H9 (cell line): ENCODE measurements around the gene CAMTA1. TPM values are rescaled to one million over a fixed set of nuclear protein-coding genes. Genes with fewer than 3 reads are reported as not detected.
A peak's percentile ranks its signal among the peaks of the same experiment; 100 is the strongest.

ENCODE experiments used
- DNase-seq: peaks from one replicate; pipeline ENCODE4 v3.0.0-alpha.2; 2017
- H2AFZ ChIP-seq: one replicate; pipeline ENCODE4 v1.6.1; 2013; ENCODE audit warnings: mild to moderate bottlenecking, low read length, control low read depth, moderate library complexity
- H2AK5ac ChIP-seq: 2 replicates; pipeline ENCODE4 v1.6.1; 2013; ENCODE audit warnings: low read length, control low read depth, mixed read lengths; ENCODE audit not compliant: insufficient read length
- H2BK120ac ChIP-seq: one replicate; pipeline ENCODE4 v1.6.1; 2013; ENCODE audit warnings: low read depth, mild to moderate bottlenecking, low read length, control low read depth, inconsistent platforms; ENCODE audit not compliant: poor library complexity, severe bottlenecking
- H2BK12ac ChIP-seq: 2 replicates; pipeline ENCODE4 v1.6.1; 2013; ENCODE audit warnings: low read length, control low read depth, mixed read lengths, low read depth; ENCODE audit not compliant: insufficient read length
- H2BK15ac ChIP-seq: 2 replicates; pipeline ENCODE4 v1.6.1; 2013; ENCODE audit warnings: low read depth, low read length, control low read depth
- H2BK20ac ChIP-seq: one replicate; pipeline ENCODE4 v1.6.1; 2013; ENCODE audit warnings: low read depth, mild to moderate bottlenecking, low read length, control low read depth, inconsistent platforms; ENCODE audit not compliant: poor library complexity, severe bottlenecking
- H2BK5ac ChIP-seq: 2 replicates; pipeline ENCODE4 v1.6.1; 2013; ENCODE audit warnings: low read length, control low read depth, mixed read lengths; ENCODE audit not compliant: insufficient read length
- H3K14ac ChIP-seq: 2 replicates; pipeline ENCODE4 v1.6.1; 2013; ENCODE audit warnings: low read length, control low read depth; ENCODE audit not compliant: insufficient read depth
- H3K18ac ChIP-seq: 2 replicates; pipeline ENCODE4 v1.6.1; 2013; ENCODE audit warnings: low read depth, mild to moderate bottlenecking, mixed read lengths, low read length, control low read depth; ENCODE audit not compliant: insufficient read length
- H3K23ac ChIP-seq: 2 replicates; pipeline ENCODE4 v1.6.1; 2013; ENCODE audit warnings: low read length, control low read depth, mixed read lengths, low read depth; ENCODE audit not compliant: insufficient read length
- H3K23me2 ChIP-seq: 2 replicates; pipeline ENCODE4 v1.6.1; 2013; ENCODE audit warnings: low read depth, mild to moderate bottlenecking, mixed read lengths, low read length, control low read depth; ENCODE audit not compliant: insufficient read length, poor library complexity, severe bottlenecking
- H3K27ac ChIP-seq: 2 replicates; pipeline ENCODE4 v1.5.1; 2013; ENCODE audit warnings: low read length, control low read depth, mixed read lengths, low read depth; ENCODE audit not compliant: insufficient read length
- H3K27me3 ChIP-seq: 2 replicates; pipeline ENCODE4 v1.6.1; 2013; ENCODE audit warnings: low read length, control low read depth, inconsistent platforms; ENCODE audit not compliant: insufficient read depth
- H3K4ac ChIP-seq: 2 replicates; pipeline ENCODE4 v1.6.1; 2013; ENCODE audit warnings: low read depth, mild to moderate bottlenecking, control low read depth, inconsistent platforms, low read length, moderate library complexity
- H3K4me1 ChIP-seq: 2 replicates; pipeline ENCODE4 v1.6.1; 2013; ENCODE audit warnings: low read length, control low read depth, inconsistent platforms; ENCODE audit not compliant: insufficient read depth
- H3K4me2 ChIP-seq: 2 replicates; pipeline ENCODE4 v1.6.1; 2013; ENCODE audit warnings: low read length, control low read depth, mixed read lengths; ENCODE audit not compliant: insufficient read length, insufficient read depth
- H3K56ac ChIP-seq: 2 replicates; pipeline ENCODE4 v1.6.1; 2013; ENCODE audit warnings: low read depth, mild to moderate bottlenecking, mixed read lengths, low read length, control low read depth; ENCODE audit not compliant: insufficient read length
- H3K79me1 ChIP-seq: 2 replicates; pipeline ENCODE4 v1.6.1; 2013; ENCODE audit warnings: low read depth, mild to moderate bottlenecking, moderate library complexity, low read length, control low read depth, inconsistent platforms; ENCODE audit not compliant: insufficient read depth, poor library complexity, severe bottlenecking
- H3K79me2 ChIP-seq: 2 replicates; pipeline ENCODE4 v1.6.1; 2013; ENCODE audit warnings: low read length, control low read depth, inconsistent platforms; ENCODE audit not compliant: insufficient read depth
- H3K9ac ChIP-seq: 2 replicates; pipeline ENCODE4 v1.6.1; 2013; ENCODE audit warnings: low read length, control low read depth, mixed read lengths; ENCODE audit not compliant: insufficient read length; ENCODE audit errors: extremely low read depth
- H3K9me3 ChIP-seq: one replicate; pipeline ENCODE4 v1.6.1; 2013; ENCODE audit warnings: low read depth, low read length, inconsistent platforms; ENCODE audit not compliant: control insufficient read depth
- H3T11ph ChIP-seq: one replicate; pipeline ENCODE4 v1.6.1; 2013; ENCODE audit warnings: mild to moderate bottlenecking, low read length, control low read depth, inconsistent platforms
- H4K20me1 ChIP-seq: one replicate; pipeline ENCODE4 v1.6.1; 2013; ENCODE audit not compliant: control insufficient read depth, insufficient read length, insufficient read depth
- H4K5ac ChIP-seq: 2 replicates; pipeline ENCODE4 v1.6.1; 2013; ENCODE audit warnings: low read depth, mild to moderate bottlenecking, mixed read lengths, low read length, control low read depth; ENCODE audit not compliant: insufficient read length
- H4K8ac ChIP-seq: replicated peaks from 2 replicates; pipeline ENCODE4 v1.6.1; 2013; ENCODE audit warnings: low read length, control low read depth, mixed read lengths, low read depth; ENCODE audit not compliant: insufficient read length
- H4K91ac ChIP-seq: 2 replicates; pipeline ENCODE4 v1.6.1; 2013; ENCODE audit warnings: low read depth, mild to moderate bottlenecking, moderate library complexity, mixed read lengths, low read length, control low read depth; ENCODE audit not compliant: insufficient read length
- H3K27ac Mint-ChIP-seq, 3 experiments: 2 replicates in 2 of 3; 3 replicates in 1 of 3; pipeline ENCODE4 v1.8.0; 2020 to 2021; ENCODE audit warnings: mixed read lengths in 3 of 3, mild to moderate bottlenecking in 1 of 3, moderate library complexity in 1 of 3
- H3K27me3 Mint-ChIP-seq: 2 replicates; pipeline ENCODE4 v1.8.0; 2021; ENCODE audit warnings: low read depth, mild to moderate bottlenecking, moderate library complexity, mixed read lengths
- H3K36me3 Mint-ChIP-seq, 3 experiments: 2 replicates in 2 of 3; 3 replicates in 1 of 3; pipeline ENCODE4 v1.8.0; 2020 to 2021; ENCODE audit warnings: low read depth in 3 of 3, mixed read lengths in 3 of 3; ENCODE audit not compliant: insufficient read depth in 1 of 3
- H3K4me1 Mint-ChIP-seq, 2 experiments: 2 replicates each; pipeline ENCODE4 v1.8.0; 2020; ENCODE audit warnings: mixed read lengths in 2 of 2
- H3K4me3 Mint-ChIP-seq, 2 experiments: 2 replicates in 1 of 2; 3 replicates in 1 of 2; pipeline ENCODE4 v1.8.0; 2020 to 2021; ENCODE audit warnings: mild to moderate bottlenecking in 2 of 2, mixed read lengths in 2 of 2, moderate library complexity in 1 of 2
- H3K9me3 Mint-ChIP-seq, 2 experiments: 2 replicates in 1 of 2; 3 replicates in 1 of 2; pipeline ENCODE4 v1.8.0; 2020; ENCODE audit warnings: mild to moderate bottlenecking in 2 of 2, mixed read lengths in 2 of 2, moderate library complexity in 1 of 2
- WGBS: extraction: QIAGEN DNeasy Blood & Tissue Kit; methylation state at CpG from one replicate; pipeline ENCODE4 v1.1.7; 2013; ENCODE audit warnings: missing lambda C conversion rate, low lambda C conversion rate, mixed read lengths; ENCODE audit not compliant: insufficient read length; ENCODE audit errors: extremely low coverage; 5-methylcytosine and 5-hydroxymethylcytosine counted together
- total RNA-seq: library from RNA; stranded (reverse); gene quantifications from 2 replicates; pipeline ENCODE4 v1.2.1, GENCODE V29; 2021
- TF ChIP-seq, protein P1 (sequence below): fragments of 200-600 bp; sonication (generic); conservative IDR thresholded peaks from 3 replicates; pipeline ENCODE4 v1.8.0; 2021; ENCODE audit warnings: antibody characterized with exemption, mild to moderate bottlenecking

CAMTA1 gene
- total RNA-seq, 1 experiment from 2014 or later, result 115 TPM

DNA sequence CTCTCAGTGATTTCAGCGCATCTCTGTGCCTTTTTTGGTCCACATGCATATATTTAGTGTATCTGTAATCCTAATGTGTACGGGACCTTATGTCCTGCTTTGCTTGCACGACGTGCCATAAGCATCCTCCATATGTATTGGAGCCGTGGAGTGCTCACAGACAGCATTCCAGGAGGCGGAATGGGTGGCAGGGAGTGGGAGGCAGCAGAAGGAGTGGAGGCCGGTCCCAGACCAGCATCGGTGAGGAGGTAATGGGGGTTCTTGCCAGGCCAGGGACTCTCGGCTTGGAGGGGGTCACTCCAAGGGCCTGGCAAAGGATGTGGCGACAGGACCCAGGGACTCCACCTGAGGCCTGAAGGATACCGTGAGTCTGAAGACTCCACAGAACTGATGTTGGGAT lies 185.0 kb downstream of the CAMTA1 start:
- Histone ChIP-seq H2BK20ac (no peak overlapping the region), H2BK15ac (no peak overlapping the region), H3K79me2 (no peaks in the 10 kb centered on the region), H4K5ac (no peak overlapping the region), H2BK12ac (no peak overlapping the region), H3T11ph (no peak overlapping the region), H3K4me2 (no peak overlapping the region), H3K4ac (no peak overlapping the region), H3K23me2 (no peaks in the 10 kb centered on the region), H3K27ac (no peak overlapping the region), H3K4me1 (no peaks in the 10 kb centered on the region), H2BK5ac (no peak overlapping the region), H3K79me1 (no peaks in the 10 kb centered on the region), H4K91ac (no peak overlapping the region), H4K8ac (peak overlapping the region; percentile 40), H3K18ac (no peak overlapping the region), H3K27me3 (no peaks in the 10 kb centered on the region), H3K56ac (no peak overlapping the region), H2AK5ac (no peak overlapping the region), H3K23ac (no peak overlapping the region), H3K9me3 (no peaks in the 10 kb centered on the region), H3K14ac (no peak overlapping the region), H4K20me1 (no peaks in the 10 kb centered on the region), H2AFZ (no peak overlapping the region), H2BK120ac (no peak overlapping the region), H3K9ac (no peak overlapping the region)
- Mint-ChIP-seq H3K27ac (no peak overlapping the region; a peak in 1 of 7 replicates), H3K4me1 (peaks cover 24 to 40% of the 10 kb centered on the region in 2 experiments), H3K9me3 (peaks cover 0 to 1% of the 10 kb centered on the region in 2 experiments; a peak in 2 of 5 replicates), H3K36me3 (peaks cover 0 to 3% (median under 1%) of the 10 kb centered on the region in 3 experiments; a peak in 3 of 7 replicates), H3K4me3 (no peak overlapping the region), H3K27me3 (peaks cover 3% of the 10 kb centered on the region)
- TF ChIP-seq, protein P1, sequence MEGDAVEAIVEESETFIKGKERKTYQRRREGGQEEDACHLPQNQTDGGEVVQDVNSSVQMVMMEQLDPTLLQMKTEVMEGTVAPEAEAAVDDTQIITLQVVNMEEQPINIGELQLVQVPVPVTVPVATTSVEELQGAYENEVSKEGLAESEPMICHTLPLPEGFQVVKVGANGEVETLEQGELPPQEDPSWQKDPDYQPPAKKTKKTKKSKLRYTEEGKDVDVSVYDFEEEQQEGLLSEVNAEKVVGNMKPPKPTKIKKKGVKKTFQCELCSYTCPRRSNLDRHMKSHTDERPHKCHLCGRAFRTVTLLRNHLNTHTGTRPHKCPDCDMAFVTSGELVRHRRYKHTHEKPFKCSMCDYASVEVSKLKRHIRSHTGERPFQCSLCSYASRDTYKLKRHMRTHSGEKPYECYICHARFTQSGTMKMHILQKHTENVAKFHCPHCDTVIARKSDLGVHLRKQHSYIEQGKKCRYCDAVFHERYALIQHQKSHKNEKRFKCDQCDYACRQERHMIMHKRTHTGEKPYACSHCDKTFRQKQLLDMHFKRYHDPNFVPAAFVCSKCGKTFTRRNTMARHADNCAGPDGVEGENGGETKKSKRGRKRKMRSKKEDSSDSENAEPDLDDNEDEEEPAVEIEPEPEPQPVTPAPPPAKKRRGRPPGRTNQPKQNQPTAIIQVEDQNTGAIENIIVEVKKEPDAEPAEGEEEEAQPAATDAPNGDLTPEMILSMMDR, result no peak
- WGBS, result no CpG with 5 or more reads among the region's 11 CpGs
- DNase-seq, result peak; percentile 19
